CD4-positive, alpha-beta T cell treated with Interleukin-1 beta for 1 hour (primary cell): ENCODE data around the gene CACNA1B.

ENCODE experiments used
- DNase-seq, 2 donors: peaks; one replicate each; pipeline ENCODE4 v3.0.0-alpha.2; 2020 to 2022

The CACNA1B gene

DNA sequence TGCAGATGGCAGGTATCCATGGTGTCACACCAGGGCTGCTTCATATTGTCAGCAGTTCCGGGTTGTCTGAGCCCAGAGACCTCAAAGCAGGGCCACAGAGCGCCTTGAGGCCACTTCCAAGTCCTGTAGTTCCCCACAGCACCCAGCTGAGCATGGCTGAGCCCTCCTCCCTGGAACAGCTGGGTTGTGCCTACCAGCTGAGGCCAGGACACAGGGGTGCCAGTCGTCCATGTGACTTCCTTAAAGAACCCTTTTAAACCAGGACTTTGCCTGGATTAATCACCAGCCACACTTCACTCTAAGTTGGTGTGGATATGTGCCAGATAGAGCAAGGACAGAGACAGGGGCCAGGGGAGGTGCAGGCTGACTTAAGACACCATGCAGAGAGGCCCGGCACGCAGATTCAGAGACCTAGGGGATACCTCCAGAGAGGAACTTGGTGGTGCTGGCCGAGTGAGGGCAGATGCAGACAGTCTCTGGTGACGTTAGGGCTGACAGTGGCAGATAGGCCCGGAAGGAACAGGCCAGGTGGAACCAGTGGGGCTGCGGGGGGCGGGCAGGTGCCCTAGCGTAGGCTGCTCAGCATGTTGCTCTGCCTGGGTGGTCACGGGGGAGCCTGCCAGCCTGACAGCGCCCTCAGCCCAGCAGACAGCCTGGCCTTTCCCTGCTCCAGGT is 142.7 kb downstream of the CACNA1B start:
- DNase-seq = no peak

DNA sequence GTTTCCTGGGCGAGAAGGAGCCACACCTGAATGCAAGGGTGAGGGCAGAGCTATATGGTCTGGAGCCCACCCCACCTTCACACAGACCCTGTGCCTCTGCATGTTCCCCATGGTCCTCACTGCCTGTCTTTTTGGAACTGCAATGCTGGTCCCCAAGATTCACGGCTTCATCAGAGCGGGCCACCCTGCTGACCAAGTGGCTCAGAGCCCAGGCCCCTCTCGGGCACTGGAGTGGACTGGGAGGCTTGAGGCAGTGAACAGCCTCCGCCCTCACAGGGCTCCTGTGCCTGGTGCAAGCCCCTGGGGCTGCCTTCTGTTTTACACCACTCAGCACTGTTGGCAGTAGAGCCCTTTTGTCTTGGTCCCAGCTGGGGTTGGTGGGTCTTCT is 143.2 kb downstream of the CACNA1B start:
- DNase-seq = no peak

DNA sequence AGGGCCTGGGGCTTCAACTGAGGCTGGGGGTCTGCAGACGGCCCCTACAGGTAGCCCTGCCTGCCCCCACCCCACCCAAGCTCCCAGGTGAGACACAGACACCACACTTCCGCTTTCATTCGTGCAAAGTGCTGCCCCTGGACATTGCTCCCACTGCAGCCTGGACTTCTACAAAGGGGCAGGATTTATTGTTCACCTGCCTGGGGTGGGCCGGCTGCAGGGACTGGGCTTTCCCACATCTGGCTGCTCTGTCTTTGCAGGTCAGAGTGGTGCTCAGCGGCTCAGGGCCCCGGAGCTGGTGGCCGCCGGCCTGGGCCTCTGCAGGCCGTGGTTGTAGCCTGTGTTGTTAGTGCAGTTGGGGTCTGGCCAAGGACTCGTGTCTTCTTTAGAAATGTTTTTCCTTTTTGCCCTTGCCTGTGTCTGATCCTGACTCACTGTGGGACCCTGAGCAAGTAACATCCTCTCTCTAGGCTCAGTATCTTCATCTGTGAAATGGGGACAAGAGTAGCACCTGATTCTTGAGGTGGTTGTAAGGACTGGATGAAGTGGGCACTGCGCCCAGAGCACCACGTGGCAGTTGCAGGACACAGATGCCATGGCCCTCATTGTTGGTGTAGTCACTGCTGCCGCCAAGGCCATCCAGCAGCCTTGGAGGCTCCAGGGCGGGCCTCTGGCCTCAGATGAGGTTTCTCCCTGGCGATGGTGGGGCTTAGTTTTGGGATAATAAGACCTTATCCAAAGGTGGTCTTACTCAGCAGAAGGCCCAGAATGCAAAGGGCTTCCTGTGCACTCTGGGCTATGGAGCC is 143.9 kb downstream of the CACNA1B start:
- DNase-seq = no peak

DNA sequence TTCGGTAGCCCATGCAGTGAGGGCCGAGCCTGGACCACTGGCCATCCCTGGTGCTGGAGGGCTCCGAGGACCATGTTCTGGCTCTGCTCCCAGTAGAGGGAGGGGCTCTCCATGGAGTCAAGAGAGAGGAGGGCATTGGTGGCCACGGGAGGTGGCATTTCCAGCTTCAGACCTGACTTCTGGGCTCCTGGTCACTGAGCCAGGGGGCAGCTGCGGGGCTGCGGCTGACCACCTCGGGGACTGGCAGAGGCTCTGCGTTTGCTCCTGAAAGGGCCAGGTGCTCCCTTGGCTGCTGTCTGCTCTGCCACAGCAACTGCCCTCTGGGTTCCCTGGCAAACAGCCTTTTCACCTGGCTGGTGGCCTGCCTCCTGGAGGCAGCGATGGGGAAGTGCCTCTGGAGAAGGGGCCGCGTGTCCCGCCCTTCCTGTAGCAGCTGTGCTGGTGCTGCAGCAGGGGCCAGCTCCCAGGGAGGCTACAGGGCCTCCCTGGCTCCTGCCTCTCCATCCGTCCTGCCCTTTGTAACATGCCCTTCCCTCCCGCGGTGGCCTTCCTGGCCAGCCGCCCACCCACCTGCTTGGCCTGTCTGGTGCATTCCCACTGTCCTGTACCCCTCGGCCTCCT is 144.6 kb downstream of the CACNA1B start:
- DNase-seq = peak in 1 of 2 donors; percentile 1

DNA sequence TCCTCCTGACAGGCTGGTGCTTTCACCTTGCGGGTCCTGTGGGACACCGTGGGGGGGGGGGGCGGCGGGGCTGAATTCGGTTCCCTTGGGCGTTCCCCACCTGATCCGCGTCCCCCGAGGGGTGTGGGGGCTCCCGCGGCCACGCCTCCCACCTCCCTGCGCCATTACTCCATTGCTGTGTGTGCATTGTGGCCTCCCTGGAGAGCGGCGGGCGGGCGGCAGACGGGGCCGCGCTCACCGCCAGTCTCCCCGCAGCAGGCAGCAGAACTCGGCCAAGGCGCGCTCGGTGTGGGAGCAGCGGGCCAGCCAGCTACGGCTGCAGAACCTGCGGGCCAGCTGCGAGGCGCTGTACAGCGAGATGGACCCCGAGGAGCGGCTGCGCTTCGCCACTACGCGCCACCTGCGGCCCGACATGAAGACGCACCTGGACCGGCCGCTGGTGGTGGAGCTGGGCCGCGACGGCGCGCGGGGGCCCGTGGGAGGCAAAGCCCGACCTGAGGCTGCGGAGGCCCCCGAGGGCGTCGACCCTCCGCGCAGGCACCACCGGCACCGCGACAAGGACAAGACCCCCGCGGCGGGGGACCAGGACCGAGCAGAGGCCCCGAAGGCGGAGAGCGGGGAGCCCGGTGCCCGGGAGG is 145.3 kb downstream of the CACNA1B start:
- no peak for DNase-seq

DNA sequence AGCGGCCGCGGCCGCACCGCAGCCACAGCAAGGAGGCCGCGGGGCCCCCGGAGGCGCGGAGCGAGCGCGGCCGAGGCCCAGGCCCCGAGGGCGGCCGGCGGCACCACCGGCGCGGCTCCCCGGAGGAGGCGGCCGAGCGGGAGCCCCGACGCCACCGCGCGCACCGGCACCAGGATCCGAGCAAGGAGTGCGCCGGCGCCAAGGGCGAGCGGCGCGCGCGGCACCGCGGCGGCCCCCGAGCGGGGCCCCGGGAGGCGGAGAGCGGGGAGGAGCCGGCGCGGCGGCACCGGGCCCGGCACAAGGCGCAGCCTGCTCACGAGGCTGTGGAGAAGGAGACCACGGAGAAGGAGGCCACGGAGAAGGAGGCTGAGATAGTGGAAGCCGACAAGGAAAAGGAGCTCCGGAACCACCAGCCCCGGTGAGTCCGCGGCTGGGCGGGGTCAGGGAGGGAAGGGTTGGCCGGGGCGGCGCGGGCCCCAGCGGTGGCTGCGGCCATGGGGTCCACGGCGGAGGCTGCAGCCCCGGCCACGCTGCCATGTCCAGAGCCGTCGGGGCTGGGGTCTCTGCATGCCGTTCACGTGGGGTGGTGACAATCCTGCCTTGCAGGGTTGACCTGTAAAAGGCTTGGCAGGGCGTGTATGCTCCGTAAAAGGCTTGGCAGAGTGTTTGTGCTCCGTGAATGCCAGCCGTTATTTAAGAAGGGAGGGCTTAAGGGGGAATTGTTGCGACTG is 146.0 kb downstream of the CACNA1B start:
- no peak for DNase-seq

DNA sequence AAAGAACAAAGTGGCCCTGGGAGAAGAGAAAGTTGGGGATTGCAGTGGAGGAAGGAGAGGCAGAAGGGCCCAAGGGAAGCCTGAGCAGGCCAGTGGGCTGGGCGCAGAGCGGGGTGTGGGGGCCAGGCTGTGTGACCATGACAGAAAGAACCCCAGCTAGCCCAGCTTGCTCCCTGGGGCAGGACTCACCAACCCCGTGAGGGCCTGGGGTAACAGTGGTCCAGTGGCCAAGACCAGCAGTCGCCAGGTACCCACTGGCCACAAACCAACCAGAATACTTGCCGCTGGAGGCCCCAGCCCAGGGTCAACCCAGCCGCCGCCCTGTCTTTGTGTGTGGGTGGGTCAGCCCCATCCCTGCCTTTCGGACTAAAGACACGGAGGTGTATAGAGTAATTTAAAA is 146.5 kb downstream of the CACNA1B start:
- no peak for DNase-seq

DNA sequence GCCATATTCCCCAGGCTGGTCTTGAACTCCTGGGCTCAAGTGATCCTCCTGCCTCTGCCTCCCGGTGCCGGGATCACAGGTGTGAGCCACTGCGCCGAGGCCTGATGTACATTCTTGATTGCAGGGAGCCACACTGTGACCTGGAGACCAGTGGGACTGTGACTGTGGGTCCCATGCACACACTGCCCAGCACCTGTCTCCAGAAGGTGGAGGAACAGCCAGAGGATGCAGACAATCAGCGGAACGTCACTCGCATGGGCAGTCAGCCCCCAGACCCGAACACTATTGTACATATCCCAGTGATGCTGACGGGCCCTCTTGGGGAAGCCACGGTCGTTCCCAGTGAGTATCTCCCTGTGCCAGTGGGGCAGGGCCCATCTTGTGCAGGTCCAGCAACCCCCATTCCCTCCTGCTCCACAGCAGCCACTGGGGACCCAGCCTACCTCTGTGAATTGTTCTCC is 147.3 kb downstream of the CACNA1B start:
- no peak for DNase-seq

DNA sequence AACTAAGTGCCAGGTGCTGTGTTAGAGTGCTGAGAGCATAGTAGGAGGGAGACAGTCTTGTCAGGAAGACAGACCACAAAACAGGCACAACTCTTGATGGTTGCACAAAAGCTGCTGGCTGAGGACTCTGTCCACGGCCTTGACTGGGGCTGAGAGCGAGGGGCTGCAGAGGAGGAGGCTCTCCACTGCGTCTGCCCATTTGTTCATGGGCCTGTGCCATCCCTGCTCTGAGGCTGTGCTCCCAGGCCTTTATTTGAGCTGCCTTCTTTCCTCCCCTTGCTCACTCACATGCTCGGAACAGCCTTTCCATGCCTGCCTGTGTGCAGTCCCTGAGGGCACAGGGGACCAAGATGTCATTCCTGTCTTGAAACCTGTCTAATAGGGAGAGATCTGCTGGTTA is 147.8 kb downstream of the CACNA1B start:
- no peak for DNase-seq

DNA sequence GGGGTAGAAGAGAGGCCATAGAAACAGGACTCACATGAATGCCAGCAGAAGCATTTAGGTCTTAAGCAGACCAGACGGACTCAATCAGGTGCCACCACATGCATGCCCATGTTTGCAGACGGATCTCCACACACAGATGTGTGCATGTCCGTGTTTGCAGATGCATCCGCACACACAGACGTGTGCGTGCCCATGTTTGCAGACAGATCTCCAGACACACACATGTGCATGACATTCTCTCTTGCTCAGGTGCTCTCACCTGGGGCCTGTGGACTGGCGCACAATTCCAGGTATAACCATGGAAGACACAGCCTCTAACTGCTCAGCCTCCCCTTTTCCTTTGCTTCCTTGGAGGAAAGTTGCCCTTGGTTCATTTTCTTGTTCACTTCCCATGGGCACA is 148.3 kb downstream of the CACNA1B start:
- no peak for DNase-seq

DNA sequence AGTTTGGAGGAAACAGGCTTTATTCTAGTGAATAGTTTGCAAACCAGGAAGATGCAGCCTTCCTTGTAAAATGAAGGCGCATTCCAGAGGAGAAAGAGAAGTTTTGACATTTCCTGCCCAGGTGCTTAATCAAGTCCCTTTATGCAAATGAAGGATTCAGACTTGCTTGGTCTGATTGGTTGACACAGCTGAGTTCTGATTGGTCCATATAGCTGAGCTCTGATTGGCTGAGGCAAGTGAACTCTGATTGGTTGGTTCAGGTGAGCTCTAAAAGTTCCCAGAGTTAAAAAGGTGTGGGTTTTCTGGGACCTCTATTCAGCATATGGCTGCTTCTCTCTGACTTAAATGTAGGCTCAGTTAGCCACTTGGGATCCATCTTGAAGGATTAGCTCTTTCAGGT is 151.0 kb downstream of the CACNA1B start:
- DNase-seq = no peak

DNA sequence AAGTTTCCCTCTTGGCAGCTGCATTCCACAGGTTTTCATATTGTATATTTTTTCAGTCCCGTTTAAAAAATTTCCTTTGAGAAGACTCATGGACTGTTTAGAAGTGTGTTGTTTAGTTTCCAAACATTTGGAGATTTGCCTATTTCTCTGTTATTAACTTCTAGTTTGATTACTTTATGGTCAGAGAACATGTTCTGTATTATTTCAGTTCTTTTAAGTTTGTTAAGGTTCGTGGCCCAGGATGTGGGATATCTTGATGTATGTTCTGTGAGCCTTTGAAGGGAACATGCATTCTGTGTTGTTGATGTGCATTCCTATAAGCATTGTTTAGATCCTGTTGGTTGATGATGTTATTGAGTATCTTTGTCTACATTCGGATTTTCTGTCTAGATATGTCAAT is 153.6 kb downstream of the CACNA1B start:
- DNase-seq = no peak

DNA sequence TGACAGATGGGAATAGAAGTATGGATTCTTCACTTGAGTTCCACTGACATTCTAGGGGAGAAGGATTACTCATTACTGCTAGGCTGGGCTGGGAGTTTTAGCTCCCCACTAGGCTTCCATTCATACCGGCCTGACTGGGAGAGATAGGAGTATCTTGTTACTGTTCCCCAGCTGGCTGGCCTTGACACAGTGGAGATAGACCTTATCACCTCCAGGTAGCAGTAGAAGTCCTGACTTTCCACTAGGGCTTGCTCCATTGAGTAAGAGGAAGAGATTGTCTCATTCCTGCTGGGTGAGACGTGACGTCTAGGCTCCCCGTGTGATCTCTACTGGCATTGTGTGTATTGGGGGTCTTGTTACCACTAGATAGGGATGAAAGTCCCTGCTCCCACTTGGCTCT is 156.4 kb downstream of the CACNA1B start:
- no peak for DNase-seq

DNA sequence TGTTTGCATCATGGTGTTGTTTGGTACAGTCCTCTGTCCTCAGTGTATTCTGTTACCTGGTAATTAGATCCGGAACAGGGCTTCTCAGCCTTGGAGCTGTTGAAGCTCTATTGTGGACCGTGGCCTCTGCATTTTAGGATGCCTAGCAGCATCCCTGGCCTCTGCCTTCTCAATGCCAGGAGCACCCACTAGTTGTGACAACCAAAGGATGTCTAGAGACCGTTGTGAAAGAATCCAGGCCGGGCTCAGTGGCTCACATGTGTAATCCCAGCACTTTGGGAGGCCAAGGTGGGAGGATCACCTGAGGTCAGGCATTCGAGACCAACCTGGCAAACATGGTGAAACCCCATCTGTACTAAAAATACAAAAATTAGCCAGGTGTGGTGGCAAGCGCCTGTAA is 159.6 kb downstream of the CACNA1B start:
- no peak for DNase-seq

DNA sequence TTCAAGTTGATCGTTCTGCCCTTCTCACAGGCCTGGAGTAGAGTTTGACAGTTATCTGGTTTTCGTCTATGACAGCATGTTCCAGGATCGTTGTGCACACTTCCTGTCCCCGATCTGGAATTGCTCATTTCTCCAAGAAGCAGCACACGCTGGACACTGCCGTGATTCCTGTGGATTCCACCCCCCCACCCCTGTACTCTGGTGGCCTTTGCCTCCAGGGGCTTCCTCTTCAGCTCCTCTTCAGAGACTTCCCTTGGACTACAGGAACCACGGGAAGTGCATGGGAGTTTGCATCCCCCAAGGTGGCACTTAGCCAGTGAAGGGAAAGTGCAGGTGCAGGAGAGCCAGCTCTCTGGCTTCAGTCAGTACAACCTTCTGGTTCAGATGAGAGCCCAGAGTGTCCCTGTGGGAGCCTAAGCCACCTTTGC is 160.7 kb downstream of the CACNA1B start:
- DNase-seq = no peak

DNA sequence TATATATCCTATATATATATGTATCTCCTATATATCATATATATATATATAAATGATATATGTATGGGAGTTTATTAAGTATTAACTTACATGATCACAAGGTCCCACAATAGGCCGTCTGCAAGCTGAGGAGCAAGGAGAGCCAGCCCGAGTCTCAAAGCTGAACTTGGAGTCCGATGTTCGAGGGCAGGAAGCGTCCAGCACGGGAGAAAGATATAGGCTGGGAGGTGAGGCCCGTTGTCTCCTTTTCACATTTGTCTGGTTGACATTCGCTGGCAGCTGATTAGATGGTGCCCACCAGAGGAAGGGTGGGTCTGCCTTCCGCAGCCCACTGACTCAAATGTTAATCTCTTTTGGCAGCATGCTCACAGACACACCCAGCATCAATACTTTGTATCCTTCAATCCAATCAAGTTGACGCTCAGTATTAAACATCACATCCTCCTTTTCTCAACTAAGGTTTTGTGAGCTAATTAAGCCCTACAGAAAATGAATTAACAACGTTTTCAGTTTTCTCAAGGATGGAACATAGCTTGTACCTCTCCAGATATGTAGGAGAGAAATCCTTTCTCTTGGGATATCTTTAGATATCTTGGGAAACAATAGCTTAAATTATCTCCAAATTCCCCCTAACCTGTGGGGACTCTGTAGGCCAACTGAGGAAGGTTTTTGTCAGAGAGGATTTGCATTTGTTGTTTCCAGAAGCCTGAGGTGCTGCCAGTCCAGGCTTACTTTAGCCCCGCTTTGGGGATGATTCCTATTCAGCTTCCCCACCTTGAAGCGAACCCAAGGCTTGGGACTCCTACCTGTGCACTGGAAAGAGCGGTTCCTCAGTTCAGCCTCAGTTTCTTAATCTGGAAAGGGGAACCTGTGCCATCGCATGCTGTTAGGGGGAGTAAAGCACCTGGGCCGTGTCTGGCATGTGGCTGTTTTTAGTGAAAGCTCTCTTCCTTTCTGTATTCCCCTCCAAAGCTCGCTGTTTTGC is 163.2 kb downstream of the CACNA1B start:
- no peak for DNase-seq

DNA sequence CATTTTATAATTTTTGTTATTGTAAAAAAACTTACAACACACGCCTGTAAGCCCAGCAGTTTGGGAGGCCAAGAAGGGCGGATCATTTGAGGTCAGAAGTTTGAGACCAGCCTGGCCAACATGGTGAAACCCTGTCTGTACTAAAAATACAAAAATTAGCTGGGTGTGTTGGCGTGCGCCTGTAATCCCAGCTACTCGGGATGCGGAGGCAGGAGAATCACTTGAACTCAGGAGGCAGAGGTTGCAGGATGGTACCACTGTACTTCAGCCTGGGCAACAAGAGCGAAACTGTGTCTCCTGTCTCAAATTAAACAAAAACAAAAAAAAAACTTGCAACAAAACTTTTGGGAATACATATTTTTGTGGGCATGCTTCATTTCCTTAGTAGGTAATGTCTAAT is 164.6 kb downstream of the CACNA1B start:
- no peak for DNase-seq

DNA sequence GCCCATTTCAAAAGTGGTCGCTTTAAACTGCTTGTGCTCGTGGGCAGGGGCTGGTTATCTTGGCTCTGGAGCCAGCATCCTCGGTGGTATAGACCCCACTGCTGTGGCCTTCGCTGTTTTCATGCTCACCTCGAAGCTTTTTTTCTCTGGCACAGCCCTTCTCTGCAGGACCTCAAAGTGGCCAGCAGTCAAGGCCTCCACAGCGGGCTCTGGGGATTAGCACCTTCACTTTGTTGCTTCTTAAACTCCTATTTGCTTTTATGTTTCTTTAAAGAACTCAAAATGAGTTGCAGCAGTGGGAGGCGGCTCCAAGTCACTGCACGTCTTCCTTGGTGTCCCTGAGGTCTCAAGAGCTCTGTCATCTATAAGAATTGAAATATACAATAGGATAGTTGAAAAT is 165.1 kb downstream of the CACNA1B start:
- DNase-seq = no peak

DNA sequence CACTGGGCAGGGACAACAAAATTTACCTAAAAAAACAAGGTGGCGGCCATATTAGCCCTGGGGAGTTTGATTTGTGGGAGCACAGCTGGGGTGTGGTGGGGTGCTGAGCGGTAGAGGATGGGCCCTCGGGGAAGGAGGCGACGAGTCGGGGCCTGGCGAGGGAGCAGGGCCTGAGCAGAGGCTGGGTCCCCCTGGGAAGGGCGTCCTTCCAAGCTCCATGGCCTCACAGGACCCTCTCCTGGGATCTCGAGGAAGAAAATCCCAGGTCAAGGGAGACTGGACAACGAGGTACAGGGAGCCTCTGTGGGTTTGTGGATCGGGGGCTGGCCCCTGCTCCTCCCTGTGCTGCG is 165.5 kb downstream of the CACNA1B start:
- DNase-seq = no peak

DNA sequence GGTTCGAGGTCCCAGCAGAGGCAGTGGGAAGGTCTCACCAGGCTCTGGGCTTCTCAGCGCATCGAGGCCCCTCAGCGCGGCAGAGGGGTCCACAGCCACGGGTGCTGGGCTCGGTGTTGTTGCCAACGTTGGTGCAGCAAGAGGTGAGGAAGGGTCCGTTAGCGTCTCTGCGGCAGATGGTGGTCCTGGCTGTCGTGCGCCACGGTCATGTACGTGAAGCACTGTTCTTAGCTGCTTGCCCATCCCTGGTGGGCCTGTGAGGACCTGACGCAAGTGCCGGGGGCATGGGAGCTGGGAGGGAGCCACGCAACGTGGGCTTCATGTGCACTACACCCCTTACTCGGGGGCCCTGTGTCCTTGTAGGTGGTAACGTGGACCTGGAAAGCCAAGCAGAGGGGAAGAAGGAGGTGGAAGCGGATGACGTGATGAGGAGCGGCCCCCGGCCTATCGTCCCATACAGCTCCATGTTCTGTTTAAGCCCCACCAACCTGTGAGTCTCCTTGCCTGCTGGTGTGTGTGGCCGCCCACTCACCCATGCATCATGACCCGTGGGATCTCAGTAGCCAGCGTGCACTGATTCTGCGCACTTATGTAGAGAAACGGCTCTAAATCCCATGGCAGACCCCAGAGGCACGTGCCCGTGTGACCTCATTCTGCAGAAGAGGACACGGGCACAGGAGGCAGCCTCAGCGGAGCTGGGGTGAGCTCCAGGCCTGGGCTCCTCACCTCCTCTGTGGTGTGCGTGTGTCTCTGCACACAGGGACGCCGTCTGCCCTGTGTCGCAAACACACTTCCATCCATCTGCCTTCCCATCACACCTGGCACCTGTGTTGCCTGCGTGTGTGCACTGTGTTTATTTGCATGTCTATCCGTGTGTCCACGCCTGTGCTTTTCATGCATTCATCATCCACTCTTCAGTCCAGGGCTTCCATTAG is 166.1 kb downstream of the CACNA1B start:
- DNase-seq = no peak
